H1 (cell line): ENCODE data around the gene HOXB6. TPM values are rescaled to one million over a fixed set of nuclear protein-coding genes. Genes with fewer than 3 reads are reported as not detected.

Experiments used
- CTCF ChIA-PET: fragments of 300-600 bp; sonication (Branson Sonifier 250); formaldehyde crosslinking; loops from one replicate; lab custom pipeline; 2021; ENCODE audit not compliant: partially characterized antibody; lab: Charles Lee
- POLR2A ChIA-PET: fragments of 300-600 bp; sonication (Branson Sonifier 250); formaldehyde crosslinking; loops from one replicate; lab custom pipeline; 2021; ENCODE audit warnings: inconsistent platforms; ENCODE audit not compliant: partially characterized antibody; lab: Charles Lee
- DNase-seq, 2 experiments: peaks; one replicate each; pipeline versions ENCODE4 v3.0.0 to v3.0.0-alpha.2; 2010 to 2022; ENCODE audit warnings: low spot score in 2 of 2, low read depth in 1 of 2, mixed read lengths in 1 of 2
- FAIRE-seq: peaks from 2 replicates; lab custom pipeline; 2011; peaks lifted over from hg19 to GRCh38; lab: Jason Lieb, UNC
- H2AFZ ChIP-seq: 2 replicates; pipeline ENCODE4 v1.8.1; 2012; ENCODE audit warnings: low read length, inconsistent platforms
- H2AK5ac ChIP-seq: 2 replicates; pipeline ENCODE4 v1.6.1; 2013; ENCODE audit warnings: low read depth, low read length
- H2BK120ac ChIP-seq: replicated peaks from 2 replicates; pipeline ENCODE3; 2013; ENCODE audit warnings: low read depth, low read length, inconsistent platforms
- H2BK12ac ChIP-seq: 2 replicates; pipeline ENCODE4 v1.6.1; 2013; ENCODE audit warnings: low read depth, low read length
- H2BK15ac ChIP-seq: 2 replicates; pipeline ENCODE4 v1.6.1; 2013; ENCODE audit warnings: low read length
- H2BK20ac ChIP-seq: 2 replicates; pipeline ENCODE4 v1.6.1; 2013; ENCODE audit warnings: low read length
- H2BK5ac ChIP-seq: 2 replicates; pipeline ENCODE4 v1.6.1; 2013; ENCODE audit warnings: low read depth, low read length
- H3K14ac ChIP-seq: 2 replicates; pipeline ENCODE4 v1.6.1; 2013; ENCODE audit warnings: inconsistent platforms; ENCODE audit not compliant: insufficient read length
- H3K18ac ChIP-seq: 2 replicates; pipeline ENCODE4 v1.6.1; 2013; ENCODE audit warnings: low read length; ENCODE audit errors: extremely low read depth
- H3K23ac ChIP-seq: 2 replicates; pipeline ENCODE4 v1.6.1; 2013; ENCODE audit warnings: inconsistent platforms; ENCODE audit not compliant: insufficient read length
- H3K23me2 ChIP-seq: 2 replicates; pipeline ENCODE4 v1.6.1; 2013; ENCODE audit warnings: low read depth, low read length
- H3K27ac ChIP-seq: 2 replicates; pipeline ENCODE4 v1.6.1; 2011; ENCODE audit warnings: low read depth, low read length, inconsistent platforms
- H3K27me3 ChIP-seq, 4 experiments: replicated peaks in 1 of 4; 1 replicate in 1 of 4; 2 replicates in 3 of 4; pipeline versions ENCODE4 v1.6.1 to v1.8.1; 2011 to 2013; ENCODE audit warnings: low read length in 3 of 4, mild to moderate bottlenecking in 3 of 4, inconsistent platforms in 2 of 4, mixed read lengths in 2 of 4, moderate library complexity in 1 of 4; ENCODE audit not compliant: control insufficient read depth in 3 of 4, insufficient read depth in 3 of 4; ENCODE audit errors: extremely low read depth in 1 of 4
- H3K36me3 ChIP-seq, 4 experiments: 2 replicates each; pipeline versions ENCODE4 v1.6.1 to v1.8.1; 2011 to 2013; ENCODE audit warnings: mild to moderate bottlenecking in 4 of 4, low read length in 3 of 4, moderate library complexity in 2 of 4, control low read depth in 1 of 4, inconsistent platforms in 1 of 4; ENCODE audit not compliant: insufficient read depth in 4 of 4, control insufficient read depth in 2 of 4
- H3K4ac ChIP-seq: replicated peaks from 2 replicates; pipeline ENCODE3; 2013; ENCODE audit warnings: low read length, low read depth, mixed read lengths, inconsistent platforms; ENCODE audit not compliant: insufficient read length
- H3K4me1 ChIP-seq, 4 experiments: replicated peaks in 1 of 4; 1 replicate in 1 of 4; 2 replicates in 3 of 4; pipeline versions ENCODE4 v1.6.1 to v1.8.1; 2011 to 2013; ENCODE audit warnings: low read length in 3 of 4, inconsistent platforms in 2 of 4, mixed read lengths in 1 of 4; ENCODE audit not compliant: insufficient read depth in 4 of 4, control insufficient read depth in 3 of 4
- H3K4me2 ChIP-seq, 2 experiments: 2 replicates each; pipeline versions ENCODE4 v1.6.1 to v1.8.1; 2011 to 2013; ENCODE audit warnings: low read depth in 2 of 2, low read length in 2 of 2, control low read depth in 1 of 2, inconsistent platforms in 1 of 2, mild to moderate bottlenecking in 1 of 2; ENCODE audit not compliant: insufficient read depth in 1 of 2
- H3K4me3 ChIP-seq, 4 experiments: fragments of 200-600, 300-600 bp in 1 of 4; sonication (generic), shearing (Covaris generic), sonication (Bioruptor Twin) in 1 of 4; 2 replicates each; pipeline versions ENCODE4 v1.5.1 to v1.8.1; 2011 to 2016; ENCODE audit warnings: low read length in 4 of 4, low read depth in 3 of 4, control low read depth in 2 of 4, inconsistent platforms in 2 of 4, mild to moderate bottlenecking in 2 of 4, mixed read lengths in 1 of 4, moderate library complexity in 1 of 4; ENCODE audit not compliant: insufficient read depth in 2 of 4; ENCODE audit errors: extremely low read depth in 1 of 4
- H3K56ac ChIP-seq: replicated peaks from 2 replicates; pipeline ENCODE3; 2013; ENCODE audit warnings: low read depth, mild to moderate bottlenecking, mixed read lengths, low read length, inconsistent platforms; ENCODE audit not compliant: insufficient read length
- H3K79me1 ChIP-seq: 2 replicates; pipeline ENCODE4 v1.6.1; 2013; ENCODE audit warnings: low read depth, low read length, control low read depth
- H3K79me2 ChIP-seq, 2 experiments: 2 replicates each; pipeline versions ENCODE4 v1.6.1 to v1.8.1; 2012 to 2013; ENCODE audit warnings: low read length in 2 of 2, mild to moderate bottlenecking in 2 of 2, inconsistent platforms in 1 of 2; ENCODE audit not compliant: insufficient read depth in 2 of 2, control insufficient read depth in 1 of 2
- H3K9ac ChIP-seq, 4 experiments: replicated peaks in 1 of 4; 1 replicate in 1 of 4; 2 replicates in 3 of 4; pipeline versions ENCODE4 v1.6.1 to v1.8.1; 2011 to 2013; ENCODE audit warnings: low read depth in 3 of 4, low read length in 3 of 4, control low read depth in 2 of 4, mild to moderate bottlenecking in 2 of 4, moderate library complexity in 2 of 4, inconsistent platforms in 1 of 4; ENCODE audit errors: extremely low read depth in 1 of 4
- H3K9me3 ChIP-seq, 2 experiments: 2 replicates each; pipeline versions ENCODE4 v1.6.1 to v1.8.1; 2012 to 2013; ENCODE audit warnings: mild to moderate bottlenecking in 2 of 2, moderate library complexity in 2 of 2, control low read depth in 1 of 2, inconsistent platforms in 1 of 2, low read depth in 1 of 2, low read length in 1 of 2, mixed read lengths in 1 of 2; ENCODE audit not compliant: insufficient read depth in 2 of 2
- H4K20me1 ChIP-seq, 2 experiments: replicated peaks in 1 of 2; 2 replicates each; pipeline versions ENCODE3 to v1.8.1; 2011 to 2013; ENCODE audit warnings: inconsistent platforms in 2 of 2, low read length in 2 of 2, mild to moderate bottlenecking in 1 of 2; ENCODE audit not compliant: insufficient read depth in 2 of 2, control insufficient read depth in 1 of 2
- H4K5ac ChIP-seq: 2 replicates; pipeline ENCODE4 v1.6.1; 2013; ENCODE audit warnings: low read length, low read depth, mixed read lengths, inconsistent platforms; ENCODE audit not compliant: insufficient read length
- H4K8ac ChIP-seq: 2 replicates; pipeline ENCODE4 v1.8.0; 2013; ENCODE audit warnings: mild to moderate bottlenecking, moderate library complexity, low read length, inconsistent platforms; ENCODE audit not compliant: insufficient read depth; ENCODE audit errors: extremely low read depth
- H4K91ac ChIP-seq: replicated peaks from 2 replicates; pipeline ENCODE3; 2013; ENCODE audit warnings: low read length, mixed read lengths, inconsistent platforms; ENCODE audit not compliant: insufficient read length
- CBX5 ChIP-seq: fragments of 300-800, 300-1000 bp; sonication (generic); IDR thresholded peaks from 2 replicates; pipeline ENCODE4 v1.7.1; 2016; ENCODE audit warnings: antibody characterized with exemption, low read length, low read depth
- CBX8 ChIP-seq: fragments of 300-800, 300-1000 bp; sonication (generic); IDR thresholded peaks from 2 replicates; pipeline ENCODE4 v1.7.1; 2016; ENCODE audit warnings: low read depth, low read length, borderline replicate concordance
- EZH2 ChIP-seq: fragments of 200-600 bp; sonication (generic); IDR thresholded peaks from 2 replicates; pipeline ENCODE4 v1.7.1; 2012; ENCODE audit warnings: low read depth, mild to moderate bottlenecking, moderate library complexity, low read length, inconsistent platforms; ENCODE audit not compliant: severe bottlenecking
- RNF2 ChIP-seq: fragments of 200-900, 300-1000 bp; sonication (generic); IDR thresholded peaks from 2 replicates; pipeline ENCODE4 v1.7.1; 2016; ENCODE audit warnings: borderline replicate concordance, low read depth, mild to moderate bottlenecking, antibody characterized with exemption, low read length; ENCODE audit not compliant: poor library complexity, severe bottlenecking; ENCODE audit errors: missing control alignments
- SUZ12 ChIP-seq: fragments of 200-600 bp; sonication (generic); IDR thresholded peaks from 2 replicates; pipeline ENCODE4 v1.6.1; 2012; ENCODE audit warnings: mild to moderate bottlenecking, inconsistent platforms, low read length, moderate library complexity, mixed read lengths
- WGBS, 2 experiments: shearing (Covaris generic) in 1 of 2; methylation state at CpG; one replicate each; pipeline versions ENCODE4 v1.1.6 to v1.1.7; 2013 to 2015; ENCODE audit warnings: low lambda C conversion rate in 2 of 2, mixed read lengths in 2 of 2, inconsistent platforms in 1 of 2, low coverage in 1 of 2, missing lambda C conversion rate in 1 of 2; ENCODE audit not compliant: insufficient replicate concordance in 2 of 2, insufficient coverage in 1 of 2, insufficient read length in 1 of 2; ENCODE audit errors: extremely low coverage in 1 of 2, missing lambda C conversion rate in 1 of 2; 5-methylcytosine and 5-hydroxymethylcytosine counted together
- polyA plus RNA-seq, 7 experiments: library from polyadenylated mRNA; depleted of rRNA in 3 of 7; stranded (reverse) in 5 of 7; unstranded in 2 of 7; fragments of >200 nt in 5 of 7; fragments of 200-250 nt in 2 of 7; gene quantifications; 1 replicate in 5 of 7; 2 replicates in 1 of 7; 4 replicates in 1 of 7; pipeline versions ENCODE4 v1.2.1 to v1.2.3, GENCODE V29; 2011 to 2013; ENCODE audit warnings: missing spikeins in 2 of 7, mixed read lengths in 2 of 7
- total RNA-seq: library from RNA; stranded (reverse); fragmentation: NEBNext Ultra II Directional; extraction: Animal tissue kit (Norgen Biotek cat#: 25700); gene quantifications from 2 replicates; pipeline ENCODE4 v1.2.1, GENCODE V29; 2021

Gene HOXB6
- total and polyA plus RNA-seq, 2 of the 8 experiments (the other 6 are each of a cell fraction or from before 2014, with no cell fraction given) = not detected

- Histone ChIP-seq H3K56ac (no peak overlapping the region), H2BK15ac (no peak overlapping the region), H4K5ac (no peak overlapping the region), H2BK20ac (0 out of 2 replicates have a peak overlapping the region, but pooled peaks have one; percentile 34), H3K23me2 (no peaks in the 10 kb centered on the region; the same call in 1 of the 2 replicates), H4K91ac (no peak overlapping the region), H2AFZ (no peak overlapping the region), H3K79me2 (no peaks in the 10 kb centered on the region), H3K4me1 (peaks cover 0 to 12% (median 4%) of the 10 kb centered on the region in 4 experiments; a peak in 5 of 7 replicates), H2BK120ac (no peak overlapping the region), H3K27me3 (peaks cover 96 to 100% (median 99%) of the 10 kb centered on the region in 4 experiments), H3K4ac (no peak overlapping the region), H3K4me3 (no peak overlapping the region; a peak in 1 of 8 replicates), H3K9me3 (no peaks in the 10 kb centered on the region; a peak in 1 of 4 replicates), H3K9ac (no peak overlapping the region), H2BK5ac (no peak overlapping the region), H4K8ac (no peak overlapping the region; the same call in 1 of the 2 replicates), H3K27ac (no peak overlapping the region), H3K18ac (no peak overlapping the region; the same call in 1 of the 2 replicates), H2AK5ac (0 out of 2 replicates have a peak overlapping the region, but pooled peaks have one; percentile 6), H3K23ac (no peak overlapping the region), H3K4me2 (peak overlapping the region; percentile 19 to 21; a peak in 2 of 4 replicates), H3K79me1 (no peaks in the 10 kb centered on the region), H4K20me1 (peaks cover 38 to 53% of the 10 kb centered on the region in 2 experiments), H3K36me3 (no peaks in the 10 kb centered on the region; a peak in 1 of 8 replicates), H3K14ac (no peak overlapping the region), H2BK12ac (peak overlapping the region; percentile 88; the same call in 1 of the 2 replicates)
- FAIRE-seq (no peak), DNase-seq (no peak)
- ChIA-PET POLR2A (no interaction called here), CTCF (interaction anchor here (0.6 to 7.0 kb wide), 8 partner anchors 9 to 288 kb away, joined by 3 to 53 read pairs (median 6); no protein-coding TSS in a partner anchor)
- 9% methylated on average over 49 of the region's 54 CpGs; no CpG with 5 or more reads in 1 of the 2 experiments for WGBS, 2 experiments
- TF ChIP-seq CBX8 = 0 out of 2 replicates have a peak, but pooled peaks have one; percentile 67
- TF ChIP-seq CBX5 = no peak
- peak; percentile 91 for TF ChIP-seq SUZ12
- peak; percentile 75 for TF ChIP-seq EZH2
- peak; percentile 88 for TF ChIP-seq RNF2
These were observed 8.6 kb downstream of the HOXB6 start for GRCh38 chr17:48596000-48596734.
